Testis (tissue), 3 donors: Measurements from ENCODE around the gene INPPL1. TPM values are rescaled to one million over a fixed set of nuclear protein-coding genes. Genes with fewer than 3 reads are reported as not detected.

Experiments
- DNase-seq: peaks from one replicate; pipeline ENCODE4 v3.0.0-alpha.2; 2019
- H3K27ac ChIP-seq, 2 donors: fragments of 200-600 bp; sonication (generic); one replicate each; pipeline ENCODE4 v1.5.1; 2019
- H3K27me3 ChIP-seq: fragments of 200-600 bp; sonication (generic); one replicate; pipeline ENCODE4 v1.5.1; 2019
- H3K36me3 ChIP-seq: fragments of 200-600 bp; sonication (generic); one replicate; pipeline ENCODE4 v1.5.1; 2017; ENCODE audit warnings: low read depth; ENCODE audit errors: missing control alignments
- H3K4me1 ChIP-seq: fragments of 200-600 bp; sonication (generic); one replicate; pipeline ENCODE4 v1.5.1; 2019
- H3K4me3 ChIP-seq, 2 donors: fragments of 200-600 bp; sonication (generic); one replicate each; pipeline ENCODE4 v1.5.1; 2017 to 2019
- H3K9me3 ChIP-seq: fragments of 200-600 bp; sonication (generic); one replicate; pipeline ENCODE4 v1.5.1; 2017
- CTCF ChIP-seq, 3 experiments: fragments of 450-650 bp in 2 of 3; fragments of 200-600 bp in 1 of 3; sonication (generic) in 1 of 3; IDR thresholded peaks; one replicate each; pipeline ENCODE4 v1.5.1; 2016 to 2019; ENCODE audit warnings: antibody characterized with exemption in 3 of 3, mild to moderate bottlenecking in 2 of 3, moderate library complexity in 1 of 3
- POLR2A ChIP-seq: fragments of 450-650 bp; IDR thresholded peaks from one replicate; pipeline ENCODE4 v1.6.1; 2017; ENCODE audit warnings: antibody characterized with exemption, mild to moderate bottlenecking, moderate library complexity
- WGBS, 2 donors: methylation state at CpG; one replicate each; pipeline ENCODE4 v1.1.5; 2018; 5-methylcytosine and 5-hydroxymethylcytosine counted together
- intact Hi-C: fragments of 100-400 bp; cut with DNase I; formaldehyde crosslinking; loops from one replicate; pipeline ENCODE4 v1.15.1; 2023; ENCODE audit warnings: low total_unique reads
- polyA plus RNA-seq: library from polyadenylated mRNA; stranded (reverse); fragments of 350-450 nt; fragmentation: Illumina TruSeq; extraction: RNeasy Lipid Tissue Mini Kit (QIAGEN cat#74804); gene quantifications from one replicate; pipeline ENCODE4 v1.2.3, GENCODE V29; 2014; ENCODE audit warnings: low read depth, low replicate concordance; ENCODE audit not compliant: insufficient read depth
- total RNA-seq, 2 donors: library from RNA; depleted of rRNA; stranded (reverse); fragments of >200 nt; gene quantifications; one replicate each; pipeline ENCODE4 v1.2.3, GENCODE V29; 2016

INPPL1 gene
- total and polyA plus RNA-seq, 3 donors from 2014 or later: 48.1 to 132 (median 120) TPM

GRCh38 chr11:72234514-72234830 lies 9.9 kb downstream of the INPPL1 start:
- Histone ChIP-seq H3K36me3 (no peaks in the 10 kb centered on the region), H3K27me3 (no peaks in the 10 kb centered on the region), H3K27ac (no peak overlapping the region), H3K9me3 (no peaks in the 10 kb centered on the region), H3K4me1 (peaks cover under 1% of the 10 kb centered on the region), H3K4me3 (no peak overlapping the region)
- TF ChIP-seq POLR2A (no peak), CTCF (IDR thresholded peaks at IDR 0.05) (no peak)
- 86 to 95% methylated on average over 3 of the region's 3 CpGs for WGBS, 2 donors
- DNase-seq: peak; percentile 9
- intact Hi-C loops: no loop called here

GRCh38 chr11:72234920-72235319 lies 10.4 kb downstream of the INPPL1 start:
- H3K27me3 ChIP-seq: no peaks in the 10 kb centered on the region
- no peak overlapping the region for H3K4me3 ChIP-seq
- H3K9me3 ChIP-seq: no peaks in the 10 kb centered on the region
- H3K27ac ChIP-seq: no peak overlapping the region
- intact Hi-C loops: no loop called here
- H3K36me3 ChIP-seq: no peaks in the 10 kb centered on the region
- no peak for DNase-seq
- 90% methylated on average over 4 of the region's 4 CpGs for WGBS, 2 donors
- peaks cover 3% of the 10 kb centered on the region for H3K4me1 ChIP-seq
- TF ChIP-seq CTCF (IDR thresholded peaks at IDR 0.05) (no peak), POLR2A (no peak)

DNA sequence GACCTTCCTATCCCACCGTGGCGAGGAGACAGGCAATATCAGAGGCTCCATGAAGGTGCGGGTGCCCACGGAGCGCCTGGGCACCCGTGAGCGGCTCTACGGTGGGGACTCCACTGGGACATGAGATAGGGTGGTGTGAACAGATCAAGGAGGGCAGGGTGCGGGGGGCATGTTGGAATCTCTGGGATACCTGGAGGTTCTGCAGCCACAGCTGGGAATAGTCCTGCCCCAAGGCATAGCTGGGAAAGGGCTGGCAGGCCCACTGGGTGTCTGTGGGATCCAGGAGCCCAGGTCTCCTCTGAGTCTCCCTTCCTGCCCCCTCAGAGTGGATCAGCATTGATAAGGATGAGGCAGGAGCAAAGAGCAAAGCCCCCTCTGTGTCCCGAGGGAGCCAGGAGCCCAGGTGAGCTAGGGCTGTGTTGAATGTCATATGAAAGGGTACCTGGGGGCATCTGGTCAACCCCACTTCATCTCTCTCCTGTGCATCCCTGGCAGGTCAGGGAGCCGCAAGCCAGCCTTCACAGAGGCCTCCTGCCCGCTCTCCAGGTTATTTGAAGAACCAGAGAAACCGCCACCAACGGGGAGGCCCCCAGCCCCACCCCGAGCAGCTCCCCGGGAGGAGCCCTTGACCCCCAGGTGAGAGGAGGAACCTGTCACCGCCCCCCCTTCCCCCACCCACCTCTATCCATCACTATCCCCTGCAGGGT lies 10.9 kb downstream of the INPPL1 start:
- 90 to 92% methylated on average over 9 to 17 of the region's 17 CpGs for WGBS, 2 donors
- intact Hi-C loops: no loop called here
- peak; percentile 12 for DNase-seq
- H3K27ac ChIP-seq: no peak overlapping the region
- no peak for TF ChIP-seq CTCF (IDR thresholded peaks at IDR 0.05)
- no peak for TF ChIP-seq POLR2A
- H3K4me1 ChIP-seq: peaks cover 8% of the 10 kb centered on the region
- H3K4me3 ChIP-seq: no peak overlapping the region
- H3K9me3 ChIP-seq: no peaks in the 10 kb centered on the region
- no peaks in the 10 kb centered on the region for H3K36me3 ChIP-seq
- H3K27me3 ChIP-seq: no peaks in the 10 kb centered on the region

- Histone ChIP-seq H3K27ac (no peak overlapping the region), H3K9me3 (no peaks in the 10 kb centered on the region), H3K4me1 (peaks cover 10% of the 10 kb centered on the region), H3K4me3 (no peak overlapping the region), H3K27me3 (no peaks in the 10 kb centered on the region), H3K36me3 (no peaks in the 10 kb centered on the region)
- peak; percentile 8 for DNase-seq
- intact Hi-C loops: no loop called here
- TF ChIP-seq CTCF (IDR thresholded peaks at IDR 0.05) (no peak), POLR2A (no peak)
- 74 to 75% methylated on average over 4 of the region's 4 CpGs for WGBS, 2 donors
Observed at GRCh38 chr11:72236083-72236697, 11.6 kb downstream of the INPPL1 start.

GRCh38 chr11:72236774-72237111 lies 12.2 kb downstream of the INPPL1 start:
- DNase-seq: no peak
- intact Hi-C loops: no loop called here
- 71 to 78% methylated on average over 2 of the region's 2 CpGs for whole genome bisulfite sequencing, 2 donors
- Histone ChIP-seq H3K9me3 (no peaks in the 10 kb centered on the region), H3K27me3 (no peaks in the 10 kb centered on the region), H3K4me3 (no peak overlapping the region), H3K4me1 (peaks cover 10% of the 10 kb centered on the region), H3K27ac (no peak overlapping the region), H3K36me3 (no peaks in the 10 kb centered on the region)
- TF ChIP-seq POLR2A (no peak), CTCF (IDR thresholded peaks at IDR 0.05) (no peak)
